ENCODE data around the gene TMEM255B. TPM values are rescaled to one million over a fixed set of nuclear protein-coding genes. Genes with fewer than 3 reads are reported as not detected.
"Not testable (repeated sequence)": the region's sequence is repeated elsewhere in the genome, so short reads cannot be mapped to it uniquely, and the experiment has no call there.

TMEM255B gene
- polyA plus RNA-seq, 1 donor (not counting 4 experiments of a cell fraction or from before 2014, with no cell fraction given), result 7.6 TPM

GRCh38 chr13:113832631-113833030 lies 73.6 kb downstream of the TMEM255B start:
- DNase-seq (ENCODE audit: low read depth, low spot score), result no peak

GRCh38 chr13:113833111-113833830 lies 74.2 kb downstream of the TMEM255B start:
- TF ChIP-seq CTCF (optimal IDR thresholded peaks at IDR 0.05 in 1 of 3, IDR thresholded peaks at IDR 0.05 in 1 of 3, conservative IDR thresholded peaks at IDR 0.05 in 1 of 3; ENCODE audit: extremely low read depth in 1 of 3, insufficient read depth in 2 of 3, low read length in 3 of 3) (no peak), EZH2 (IDR thresholded peaks at IDR 0.05; ENCODE audit: low read length) (no peak)
- Histone ChIP-seq H3K27ac (ENCODE audit: control insufficient read depth, insufficient read depth, low read length) (no peak overlapping the region), H3K9ac (ENCODE audit: control insufficient read depth, extremely low read depth, insufficient read depth, low read length) (no peak overlapping the region), H3K9me3 (ENCODE audit: control insufficient read depth, low read depth, low read length) (no peaks in the 10 kb centered on the region), H3K27me3 (ENCODE audit: control insufficient read depth, extremely low read depth, insufficient read depth, low read length) (no peaks in the 10 kb centered on the region), H3K4me3 (ENCODE audit: control insufficient read depth in 2 of 3, extremely low read depth in 1 of 3, insufficient read depth in 2 of 3, low read depth in 1 of 3, low read length in 3 of 3) (no peak overlapping the region), H3K9me1 (ENCODE audit: control insufficient read depth, extremely low read depth, insufficient read depth, low read length) (no peaks in the 10 kb centered on the region), H3K4me2 (ENCODE audit: control insufficient read depth, extremely low read depth, insufficient read depth, low read depth, low read length) (no peak overlapping the region), H3K79me2 (ENCODE audit: control insufficient read depth, insufficient read depth, low read length) (peaks cover 20% of the 10 kb centered on the region), H3K4me1 (ENCODE audit: control insufficient read depth, extremely low read depth, insufficient read depth, low read length) (peaks cover 16% of the 10 kb centered on the region), H3K36me3 (ENCODE audit: control insufficient read depth in 2 of 2, extremely low read depth in 1 of 2, insufficient read depth in 2 of 2, low read length in 2 of 2) (peaks cover 33 to 44% of the 10 kb centered on the region in 2 experiments), H2AFZ (ENCODE audit: control insufficient read depth, low read length) (no peak overlapping the region), H4K20me1 (ENCODE audit: control insufficient read depth, extremely low read depth, insufficient read depth, low read length) (no peaks in the 10 kb centered on the region)
- dilution Hi-C loops (cut with MboI; ENCODE audit: extremely low pct_ligation_motif_present, low sequenced_read_pairs), result no loop called here
- FAIRE-seq (no peak), DNase-seq (ENCODE audit: low read depth, low spot score) (no peak)

More at GRCh38 chr13:113832631-113833030, 73.6 kb downstream of the TMEM255B start:
- no peak overlapping the region for H3K27ac ChIP-seq (ENCODE audit: control insufficient read depth, insufficient read depth, low read length)
- H3K9me3 ChIP-seq (ENCODE audit: control insufficient read depth, low read depth, low read length), result no peaks in the 10 kb centered on the region
- peaks cover 9% of the 10 kb centered on the region for H3K4me1 ChIP-seq (ENCODE audit: control insufficient read depth, extremely low read depth, insufficient read depth, low read length)
- no peak overlapping the region for H3K4me3 ChIP-seq (ENCODE audit: control insufficient read depth in 2 of 3, extremely low read depth in 1 of 3, insufficient read depth in 2 of 3, low read depth in 1 of 3, low read length in 3 of 3)
- no peak overlapping the region for H3K4me2 ChIP-seq (ENCODE audit: control insufficient read depth, extremely low read depth, insufficient read depth, low read depth, low read length)
- no peak overlapping the region for H2AFZ ChIP-seq (ENCODE audit: control insufficient read depth, low read length)
- H3K36me3 ChIP-seq (ENCODE audit: control insufficient read depth in 2 of 2, extremely low read depth in 1 of 2, insufficient read depth in 2 of 2, low read length in 2 of 2), result peaks cover 35 to 48% of the 10 kb centered on the region in 2 experiments
- no peaks in the 10 kb centered on the region for H3K27me3 ChIP-seq (ENCODE audit: control insufficient read depth, extremely low read depth, insufficient read depth, low read length)
- no peaks in the 10 kb centered on the region for H4K20me1 ChIP-seq (ENCODE audit: control insufficient read depth, extremely low read depth, insufficient read depth, low read length)
- FAIRE-seq, result no peak
- dilution Hi-C loops (cut with MboI; ENCODE audit: extremely low pct_ligation_motif_present, low sequenced_read_pairs), result no loop called here
- peaks cover 21% of the 10 kb centered on the region for H3K79me2 ChIP-seq (ENCODE audit: control insufficient read depth, insufficient read depth, low read length)
- no peaks in the 10 kb centered on the region for H3K9me1 ChIP-seq (ENCODE audit: control insufficient read depth, extremely low read depth, insufficient read depth, low read length)
- no peak overlapping the region for H3K9ac ChIP-seq (ENCODE audit: control insufficient read depth, extremely low read depth, insufficient read depth, low read length)
- no peak for TF ChIP-seq EZH2 (IDR thresholded peaks at IDR 0.05; ENCODE audit: low read length)
- TF ChIP-seq CTCF (optimal IDR thresholded peaks at IDR 0.05 in 1 of 3, IDR thresholded peaks at IDR 0.05 in 1 of 3, conservative IDR thresholded peaks at IDR 0.05 in 1 of 3; ENCODE audit: extremely low read depth in 1 of 3, insufficient read depth in 2 of 3, low read length in 3 of 3), result no peak

- H2AFZ ChIP-seq (ENCODE audit: control insufficient read depth, low read length); H3K27ac ChIP-seq (ENCODE audit: control insufficient read depth, insufficient read depth, low read length); H3K9ac ChIP-seq (ENCODE audit: control insufficient read depth, extremely low read depth, insufficient read depth, low read length); FAIRE-seq; DNase-seq (ENCODE audit: low read depth, low spot score); H3K9me3 ChIP-seq (ENCODE audit: control insufficient read depth, low read depth, low read length); H3K27me3 ChIP-seq (ENCODE audit: control insufficient read depth, extremely low read depth, insufficient read depth, low read length); H3K9me1 ChIP-seq (ENCODE audit: control insufficient read depth, extremely low read depth, insufficient read depth, low read length); H3K4me2 ChIP-seq (ENCODE audit: control insufficient read depth, extremely low read depth, insufficient read depth, low read depth, low read length); H4K20me1 ChIP-seq (ENCODE audit: control insufficient read depth, extremely low read depth, insufficient read depth, low read length); dilution Hi-C loops (cut with MboI; ENCODE audit: extremely low pct_ligation_motif_present, low sequenced_read_pairs); H3K4me3 ChIP-seq (ENCODE audit: control insufficient read depth in 2 of 3, extremely low read depth in 1 of 3, insufficient read depth in 2 of 3, low read depth in 1 of 3, low read length in 3 of 3): not testable (repeated sequence)
- Histone ChIP-seq H3K4me1 (ENCODE audit: control insufficient read depth, extremely low read depth, insufficient read depth, low read length) (peaks cover 23% of the 10 kb centered on the region), H3K36me3 (ENCODE audit: control insufficient read depth in 2 of 2, extremely low read depth in 1 of 2, insufficient read depth in 2 of 2, low read length in 2 of 2) (peaks cover 29 to 40% of the 10 kb centered on the region in 2 experiments), H3K79me2 (ENCODE audit: control insufficient read depth, insufficient read depth, low read length) (peaks cover 19% of the 10 kb centered on the region)
Observed at GRCh38 chr13:113834006-113834405, 75.0 kb downstream of the TMEM255B start.
